H1 (cell line): ENCODE data around the gene CCSAP. TPM values are rescaled to one million over a fixed set of nuclear protein-coding genes. Genes with fewer than 3 reads are reported as not detected.
"Not testable (repeated sequence)": the region's sequence is repeated elsewhere in the genome, so short reads cannot be mapped to it uniquely, and the experiment has no call there.

ENCODE experiments used
- CTCF ChIA-PET: fragments of 300-600 bp; sonication (Branson Sonifier 250); formaldehyde crosslinking; loops from one replicate; lab custom pipeline; 2021; ENCODE audit not compliant: partially characterized antibody; lab: Charles Lee
- POLR2A ChIA-PET: fragments of 300-600 bp; sonication (Branson Sonifier 250); formaldehyde crosslinking; loops from one replicate; lab custom pipeline; 2021; ENCODE audit warnings: inconsistent platforms; ENCODE audit not compliant: partially characterized antibody; lab: Charles Lee
- DNase-seq, 2 experiments: peaks; one replicate each; pipeline versions ENCODE4 v3.0.0 to v3.0.0-alpha.2; 2010 to 2022; ENCODE audit warnings: low spot score in 2 of 2, low read depth in 1 of 2, mixed read lengths in 1 of 2
- FAIRE-seq: peaks from 2 replicates; lab custom pipeline; 2011; peaks lifted over from hg19 to GRCh38; lab: Jason Lieb, UNC
- H2AFZ ChIP-seq: 2 replicates; pipeline ENCODE4 v1.8.1; 2012; ENCODE audit warnings: low read length, inconsistent platforms
- H2AK5ac ChIP-seq: 2 replicates; pipeline ENCODE4 v1.6.1; 2013; ENCODE audit warnings: low read depth, low read length
- H2BK120ac ChIP-seq: replicated peaks from 2 replicates; pipeline ENCODE3; 2013; ENCODE audit warnings: low read depth, low read length, inconsistent platforms
- H2BK12ac ChIP-seq: 2 replicates; pipeline ENCODE4 v1.6.1; 2013; ENCODE audit warnings: low read depth, low read length
- H2BK15ac ChIP-seq: 2 replicates; pipeline ENCODE4 v1.6.1; 2013; ENCODE audit warnings: low read length
- H2BK20ac ChIP-seq: 2 replicates; pipeline ENCODE4 v1.6.1; 2013; ENCODE audit warnings: low read length
- H2BK5ac ChIP-seq: 2 replicates; pipeline ENCODE4 v1.6.1; 2013; ENCODE audit warnings: low read depth, low read length
- H3K14ac ChIP-seq: 2 replicates; pipeline ENCODE4 v1.6.1; 2013; ENCODE audit warnings: inconsistent platforms; ENCODE audit not compliant: insufficient read length
- H3K18ac ChIP-seq: 2 replicates; pipeline ENCODE4 v1.6.1; 2013; ENCODE audit warnings: low read length; ENCODE audit errors: extremely low read depth
- H3K23ac ChIP-seq: 2 replicates; pipeline ENCODE4 v1.6.1; 2013; ENCODE audit warnings: inconsistent platforms; ENCODE audit not compliant: insufficient read length
- H3K23me2 ChIP-seq: 2 replicates; pipeline ENCODE4 v1.6.1; 2013; ENCODE audit warnings: low read depth, low read length
- H3K27ac ChIP-seq: 2 replicates; pipeline ENCODE4 v1.6.1; 2011; ENCODE audit warnings: low read depth, low read length, inconsistent platforms
- H3K27me3 ChIP-seq, 4 experiments: replicated peaks in 1 of 4; 1 replicate in 1 of 4; 2 replicates in 3 of 4; pipeline versions ENCODE4 v1.6.1 to v1.8.1; 2011 to 2013; ENCODE audit warnings: low read length in 3 of 4, mild to moderate bottlenecking in 3 of 4, inconsistent platforms in 2 of 4, mixed read lengths in 2 of 4, moderate library complexity in 1 of 4; ENCODE audit not compliant: control insufficient read depth in 3 of 4, insufficient read depth in 3 of 4; ENCODE audit errors: extremely low read depth in 1 of 4
- H3K36me3 ChIP-seq, 4 experiments: 2 replicates each; pipeline versions ENCODE4 v1.6.1 to v1.8.1; 2011 to 2013; ENCODE audit warnings: mild to moderate bottlenecking in 4 of 4, low read length in 3 of 4, moderate library complexity in 2 of 4, control low read depth in 1 of 4, inconsistent platforms in 1 of 4; ENCODE audit not compliant: insufficient read depth in 4 of 4, control insufficient read depth in 2 of 4
- H3K4ac ChIP-seq: replicated peaks from 2 replicates; pipeline ENCODE3; 2013; ENCODE audit warnings: low read length, low read depth, mixed read lengths, inconsistent platforms; ENCODE audit not compliant: insufficient read length
- H3K4me1 ChIP-seq, 4 experiments: replicated peaks in 1 of 4; 1 replicate in 1 of 4; 2 replicates in 3 of 4; pipeline versions ENCODE4 v1.6.1 to v1.8.1; 2011 to 2013; ENCODE audit warnings: low read length in 3 of 4, inconsistent platforms in 2 of 4, mixed read lengths in 1 of 4; ENCODE audit not compliant: insufficient read depth in 4 of 4, control insufficient read depth in 3 of 4
- H3K4me2 ChIP-seq, 2 experiments: 2 replicates each; pipeline versions ENCODE4 v1.6.1 to v1.8.1; 2011 to 2013; ENCODE audit warnings: low read depth in 2 of 2, low read length in 2 of 2, control low read depth in 1 of 2, inconsistent platforms in 1 of 2, mild to moderate bottlenecking in 1 of 2; ENCODE audit not compliant: insufficient read depth in 1 of 2
- H3K4me3 ChIP-seq, 4 experiments: fragments of 200-600, 300-600 bp in 1 of 4; sonication (generic), shearing (Covaris generic), sonication (Bioruptor Twin) in 1 of 4; 2 replicates each; pipeline versions ENCODE4 v1.5.1 to v1.8.1; 2011 to 2016; ENCODE audit warnings: low read length in 4 of 4, low read depth in 3 of 4, control low read depth in 2 of 4, inconsistent platforms in 2 of 4, mild to moderate bottlenecking in 2 of 4, mixed read lengths in 1 of 4, moderate library complexity in 1 of 4; ENCODE audit not compliant: insufficient read depth in 2 of 4; ENCODE audit errors: extremely low read depth in 1 of 4
- H3K56ac ChIP-seq: replicated peaks from 2 replicates; pipeline ENCODE3; 2013; ENCODE audit warnings: low read depth, mild to moderate bottlenecking, mixed read lengths, low read length, inconsistent platforms; ENCODE audit not compliant: insufficient read length
- H3K79me1 ChIP-seq: 2 replicates; pipeline ENCODE4 v1.6.1; 2013; ENCODE audit warnings: low read depth, low read length, control low read depth
- H3K79me2 ChIP-seq, 2 experiments: 2 replicates each; pipeline versions ENCODE4 v1.6.1 to v1.8.1; 2012 to 2013; ENCODE audit warnings: low read length in 2 of 2, mild to moderate bottlenecking in 2 of 2, inconsistent platforms in 1 of 2; ENCODE audit not compliant: insufficient read depth in 2 of 2, control insufficient read depth in 1 of 2
- H3K9ac ChIP-seq, 4 experiments: replicated peaks in 1 of 4; 1 replicate in 1 of 4; 2 replicates in 3 of 4; pipeline versions ENCODE4 v1.6.1 to v1.8.1; 2011 to 2013; ENCODE audit warnings: low read depth in 3 of 4, low read length in 3 of 4, control low read depth in 2 of 4, mild to moderate bottlenecking in 2 of 4, moderate library complexity in 2 of 4, inconsistent platforms in 1 of 4; ENCODE audit errors: extremely low read depth in 1 of 4
- H3K9me3 ChIP-seq, 2 experiments: 2 replicates each; pipeline versions ENCODE4 v1.6.1 to v1.8.1; 2012 to 2013; ENCODE audit warnings: mild to moderate bottlenecking in 2 of 2, moderate library complexity in 2 of 2, control low read depth in 1 of 2, inconsistent platforms in 1 of 2, low read depth in 1 of 2, low read length in 1 of 2, mixed read lengths in 1 of 2; ENCODE audit not compliant: insufficient read depth in 2 of 2
- H4K20me1 ChIP-seq, 2 experiments: replicated peaks in 1 of 2; 2 replicates each; pipeline versions ENCODE3 to v1.8.1; 2011 to 2013; ENCODE audit warnings: inconsistent platforms in 2 of 2, low read length in 2 of 2, mild to moderate bottlenecking in 1 of 2; ENCODE audit not compliant: insufficient read depth in 2 of 2, control insufficient read depth in 1 of 2
- H4K5ac ChIP-seq: 2 replicates; pipeline ENCODE4 v1.6.1; 2013; ENCODE audit warnings: low read length, low read depth, mixed read lengths, inconsistent platforms; ENCODE audit not compliant: insufficient read length
- H4K8ac ChIP-seq: 2 replicates; pipeline ENCODE4 v1.8.0; 2013; ENCODE audit warnings: mild to moderate bottlenecking, moderate library complexity, low read length, inconsistent platforms; ENCODE audit not compliant: insufficient read depth; ENCODE audit errors: extremely low read depth
- H4K91ac ChIP-seq: replicated peaks from 2 replicates; pipeline ENCODE3; 2013; ENCODE audit warnings: low read length, mixed read lengths, inconsistent platforms; ENCODE audit not compliant: insufficient read length
- WGBS, 2 experiments: shearing (Covaris generic) in 1 of 2; methylation state at CpG; one replicate each; pipeline versions ENCODE4 v1.1.6 to v1.1.7; 2013 to 2015; ENCODE audit warnings: low lambda C conversion rate in 2 of 2, mixed read lengths in 2 of 2, inconsistent platforms in 1 of 2, low coverage in 1 of 2, missing lambda C conversion rate in 1 of 2; ENCODE audit not compliant: insufficient replicate concordance in 2 of 2, insufficient coverage in 1 of 2, insufficient read length in 1 of 2; ENCODE audit errors: extremely low coverage in 1 of 2, missing lambda C conversion rate in 1 of 2; 5-methylcytosine and 5-hydroxymethylcytosine counted together
- polyA plus RNA-seq, 7 experiments: library from polyadenylated mRNA; depleted of rRNA in 3 of 7; stranded (reverse) in 5 of 7; unstranded in 2 of 7; fragments of >200 nt in 5 of 7; fragments of 200-250 nt in 2 of 7; gene quantifications; 1 replicate in 5 of 7; 2 replicates in 1 of 7; 4 replicates in 1 of 7; pipeline versions ENCODE4 v1.2.1 to v1.2.3, GENCODE V29; 2011 to 2013; ENCODE audit warnings: missing spikeins in 2 of 7, mixed read lengths in 2 of 7
- total RNA-seq: library from RNA; stranded (reverse); fragmentation: NEBNext Ultra II Directional; extraction: Animal tissue kit (Norgen Biotek cat#: 25700); gene quantifications from 2 replicates; pipeline ENCODE4 v1.2.1, GENCODE V29; 2021

Gene CCSAP
- total and polyA plus RNA-seq, 2 of the 8 experiments (the other 6 are each of a cell fraction or from before 2014, with no cell fraction given): 3.5 to 17.2 TPM

DNA sequence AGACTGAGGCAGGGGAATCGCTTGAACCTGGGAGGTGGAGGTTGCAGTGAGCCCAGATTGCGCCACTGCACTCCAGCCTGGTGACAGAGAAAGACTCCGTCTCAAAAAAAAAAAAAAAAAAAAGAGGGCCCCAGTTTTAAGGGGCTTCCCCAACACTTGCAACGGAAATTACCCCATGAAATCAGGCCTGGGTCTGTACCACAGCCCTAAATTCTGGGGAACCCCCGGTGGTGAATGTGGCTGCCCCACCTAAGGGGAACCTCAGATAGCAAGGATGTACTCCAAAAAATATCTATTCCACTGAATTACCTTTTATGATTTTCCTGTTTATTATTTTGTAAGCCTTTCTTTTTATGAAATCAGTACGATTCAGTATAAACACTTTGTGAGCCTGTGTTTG is 15.1 kb downstream of the CCSAP start:
- H3K23me2 ChIP-seq, H3K4me2 ChIP-seq, H2BK12ac ChIP-seq, H2BK20ac ChIP-seq, H3K4me1 ChIP-seq, H4K8ac ChIP-seq, H3K9me3 ChIP-seq, H3K27ac ChIP-seq, H3K14ac ChIP-seq, H3K4ac ChIP-seq, H3K9ac ChIP-seq, H3K27me3 ChIP-seq, DNase-seq, H2AFZ ChIP-seq, H3K18ac ChIP-seq, H2BK15ac ChIP-seq, H2BK5ac ChIP-seq, H3K79me1 ChIP-seq, H3K23ac ChIP-seq, H3K56ac ChIP-seq, CTCF ChIA-PET, FAIRE-seq, H3K4me3 ChIP-seq, H4K91ac ChIP-seq, H2BK120ac ChIP-seq, H2AK5ac ChIP-seq, POLR2A ChIA-PET, H4K20me1 ChIP-seq, H4K5ac ChIP-seq: not testable (repeated sequence)
- Histone ChIP-seq H3K36me3 (peaks cover 3 to 30% (median 4%) of the 10 kb centered on the region in 4 experiments; a peak in 4 of 8 replicates), H3K79me2 (peaks cover 0 to 25% of the 10 kb centered on the region in 2 experiments; a peak in 1 of 4 replicates)
- whole genome bisulfite sequencing, 2 experiments: 80% methylated on average over 5 of the region's 6 CpGs; no CpG with 5 or more reads in 1 of the 2 experiments
